Muscle layer of colon (tissue), 2 donors: ENCODE data around the gene TNXB.

Experiments used
- H3K27ac ChIP-seq: one replicate; pipeline ENCODE4 v1.7.0; 2013; ENCODE audit warnings: low read depth, mild to moderate bottlenecking, low read length, moderate library complexity
- H3K27me3 ChIP-seq, 2 donors: one replicate each; pipeline ENCODE4 v1.7.0; 2013; ENCODE audit warnings: low read length in 2 of 2, mild to moderate bottlenecking in 2 of 2; ENCODE audit not compliant: insufficient read depth in 2 of 2, control insufficient read depth in 1 of 2
- H3K36me3 ChIP-seq: one replicate; pipeline ENCODE4 v1.7.0; 2013; ENCODE audit warnings: mild to moderate bottlenecking, low read length; ENCODE audit not compliant: insufficient read depth
- H3K4me1 ChIP-seq: one replicate; pipeline ENCODE4 v1.7.0; 2013; ENCODE audit warnings: mild to moderate bottlenecking, low read length; ENCODE audit not compliant: insufficient read depth
- H3K4me3 ChIP-seq, 2 donors: one replicate each; pipeline ENCODE4 v1.7.0; 2013; ENCODE audit warnings: low read length in 2 of 2, low read depth in 1 of 2, mild to moderate bottlenecking in 1 of 2, moderate library complexity in 1 of 2
- H3K9ac ChIP-seq: one replicate; pipeline ENCODE4 v1.7.0; 2013; ENCODE audit warnings: low read length
- H3K9me3 ChIP-seq: one replicate; pipeline ENCODE4 v1.7.0; 2013; ENCODE audit warnings: mild to moderate bottlenecking, low read length
- donor health status: abdominal sarcoma.
- donor health status: Adenocarcinoma of cecum.

TNXB gene

GRCh38 chr6:32118782-32119628 lies 9.9 kb upstream of the TNXB start:
- Histone ChIP-seq H3K27ac (peak overlapping the region; percentile 50), H3K9me3 (no peaks in the 10 kb centered on the region), H3K9ac (peak overlapping the region; percentile 13), H3K4me1 (peaks cover 11% of the 10 kb centered on the region), H3K36me3 (peaks cover 62% of the 10 kb centered on the region), H3K4me3 (no peak overlapping the region), H3K27me3 (no peaks in the 10 kb centered on the region)

GRCh38 chr6:32117461-32117860 lies 8.3 kb upstream of the TNXB start:
- Histone ChIP-seq H3K27ac (no peak overlapping the region), H3K36me3 (peaks cover 62% of the 10 kb centered on the region), H3K4me3 (no peak overlapping the region), H3K4me1 (peaks cover 21% of the 10 kb centered on the region), H3K9ac (no peak overlapping the region), H3K9me3 (no peaks in the 10 kb centered on the region), H3K27me3 (no peaks in the 10 kb centered on the region)

GRCh38 chr6:32116674-32117073 lies 7.5 kb upstream of the TNXB start:
- no peak overlapping the region for H3K4me3 ChIP-seq
- peaks cover 56% of the 10 kb centered on the region for H3K36me3 ChIP-seq
- no peak overlapping the region for H3K27ac ChIP-seq
- H3K9ac ChIP-seq = no peak overlapping the region
- peaks cover 28% of the 10 kb centered on the region for H3K4me1 ChIP-seq
- H3K27me3 ChIP-seq = no peaks in the 10 kb centered on the region
- H3K9me3 ChIP-seq = no peaks in the 10 kb centered on the region

- H3K27ac ChIP-seq = no peak overlapping the region
- H3K27me3 ChIP-seq = no peaks in the 10 kb centered on the region
- H3K4me1 ChIP-seq = peaks cover 37% of the 10 kb centered on the region
- H3K9ac ChIP-seq = no peak overlapping the region
- no peak overlapping the region for H3K4me3 ChIP-seq
- H3K36me3 ChIP-seq = peaks cover 46% of the 10 kb centered on the region
- H3K9me3 ChIP-seq = no peaks in the 10 kb centered on the region
Measured at GRCh38 chr6:32115623-32116022, 6.5 kb upstream of the TNXB start.

GRCh38 chr6:32114796-32115195 lies 5.7 kb upstream of the TNXB start:
- no peaks in the 10 kb centered on the region for H3K27me3 ChIP-seq
- H3K4me1 ChIP-seq = peaks cover 46% of the 10 kb centered on the region
- H3K9ac ChIP-seq = no peak overlapping the region
- H3K9me3 ChIP-seq = no peaks in the 10 kb centered on the region
- H3K4me3 ChIP-seq = no peak overlapping the region
- peaks cover 41% of the 10 kb centered on the region for H3K36me3 ChIP-seq
- peak overlapping the region; percentile 31 for H3K27ac ChIP-seq

- Histone ChIP-seq H3K9me3 (no peaks in the 10 kb centered on the region), H3K4me1 (peaks cover 42% of the 10 kb centered on the region), H3K4me3 (no peak overlapping the region), H3K36me3 (peaks cover 34% of the 10 kb centered on the region), H3K9ac (no peak overlapping the region), H3K27me3 (no peaks in the 10 kb centered on the region), H3K27ac (peak overlapping the region; percentile 78)
Measured at GRCh38 chr6:32113386-32114352, 4.5 kb upstream of the TNXB start.

- H3K27ac ChIP-seq = no peak overlapping the region
- H3K9me3 ChIP-seq = no peaks in the 10 kb centered on the region
- H3K4me3 ChIP-seq = no peak overlapping the region
- H3K4me1 ChIP-seq = peaks cover 50% of the 10 kb centered on the region
- H3K36me3 ChIP-seq = peaks cover 22% of the 10 kb centered on the region
- no peaks in the 10 kb centered on the region for H3K27me3 ChIP-seq
- H3K9ac ChIP-seq = no peak overlapping the region
Measured at GRCh38 chr6:32112431-32112980, 3.4 kb upstream of the TNXB start.

- peaks cover 13% of the 10 kb centered on the region for H3K36me3 ChIP-seq
- H3K4me3 ChIP-seq = no peak overlapping the region
- peak overlapping the region; percentile 16 for H3K27ac ChIP-seq
- no peaks in the 10 kb centered on the region for H3K9me3 ChIP-seq
- no peak overlapping the region for H3K9ac ChIP-seq
- peaks cover 58% of the 10 kb centered on the region for H3K4me1 ChIP-seq
- no peaks in the 10 kb centered on the region for H3K27me3 ChIP-seq
Measured at GRCh38 chr6:32111424-32112066, 2.4 kb upstream of the TNXB start.

GRCh38 chr6:32110632-32111031 lies 1.5 kb upstream of the TNXB start:
- Histone ChIP-seq H3K9me3 (no peaks in the 10 kb centered on the region), H3K27ac (peak overlapping the region; percentile 16), H3K4me1 (peaks cover 64% of the 10 kb centered on the region), H3K4me3 (peak overlapping the region in 1 of 2 donors; percentile 35), H3K36me3 (peaks cover 3% of the 10 kb centered on the region), H3K9ac (no peak overlapping the region), H3K27me3 (no peaks in the 10 kb centered on the region)

GRCh38 chr6:32109765-32110160 lies 625 bp upstream of the TNXB start:
- Histone ChIP-seq H3K9ac (peak overlapping the region; percentile 25), H3K4me1 (peaks cover 67% of the 10 kb centered on the region)

GRCh38 chr6:32108727-32109113 lies 418 bp downstream of the TNXB start:
- peak overlapping the region; percentile 9 to 67 for H3K4me3 ChIP-seq
- peak overlapping the region; percentile 18 for H3K27ac ChIP-seq
- peak overlapping the region; percentile 81 for H3K9ac ChIP-seq
- no peaks in the 10 kb centered on the region for H3K27me3 ChIP-seq
- no peaks in the 10 kb centered on the region for H3K36me3 ChIP-seq
- H3K9me3 ChIP-seq = no peaks in the 10 kb centered on the region
- H3K4me1 ChIP-seq = peaks cover 66% of the 10 kb centered on the region

More at GRCh38 chr6:32109765-32110160, 625 bp upstream of the TNXB start:
- Histone ChIP-seq H3K27me3 (no peaks in the 10 kb centered on the region), H3K36me3 (no peaks in the 10 kb centered on the region), H3K9me3 (no peaks in the 10 kb centered on the region), H3K4me3 (peak overlapping the region in 1 of 2 donors; percentile 35), H3K27ac (peak overlapping the region; percentile 16)
